Fibroblast of villous mesenchyme (primary cell): ENCODE results near the gene SOSTDC1. TPM values are rescaled to one million over a fixed set of nuclear protein-coding genes. Genes with fewer than 3 reads are reported as not detected.
A peak's percentile ranks its signal among the peaks of the same experiment; 100 is the strongest.

Experiments
- DNase-seq: peaks from one replicate; pipeline ENCODE4 v3.0.0-alpha.2; 2010; ENCODE audit warnings: low read depth
- H3K4me3 ChIP-seq: 2 replicates; pipeline ENCODE4 v1.5.1; 2011; ENCODE audit warnings: low read depth, mild to moderate bottlenecking, low read length
- CTCF ChIP-seq: IDR thresholded peaks from 2 replicates; pipeline ENCODE4 v1.5.1; 2012; ENCODE audit warnings: low read depth, mild to moderate bottlenecking, low read length; ENCODE audit not compliant: insufficient read depth
- total RNA-seq: library from RNA; depleted of rRNA; stranded (reverse); fragments of >200 nt; gene quantifications from 2 replicates; pipeline ENCODE4 v1.2.3, GENCODE V29; 2012

The SOSTDC1 gene
- total RNA-seq, 1 donor: not detected

GRCh38 chr7:16421333-16422102 is 44.0 kb downstream of the SOSTDC1 start, which contains the start of gene CRPPA:
TSS of gene CRPPA (minus strand) at chr7:16421538. CDS start at chr7:16421322, 216 bp downstream.
- peak within 1 kb of the TSS; percentile 63 for H3K4me3 ChIP-seq
- TF ChIP-seq CTCF: no peak
- no peak for DNase-seq

GRCh38 chr7:16420649-16421332 is 44.7 kb downstream of the SOSTDC1 start:
- TF ChIP-seq CTCF: peak; percentile 25
- peak; percentile 79 for DNase-seq
- H3K4me3 ChIP-seq: peak overlapping the region; percentile 63

GRCh38 chr7:16420329-16420648 is 45.2 kb downstream of the SOSTDC1 start:
- peak overlapping the region; percentile 63 for H3K4me3 ChIP-seq
- no peak for TF ChIP-seq CTCF
- DNase-seq: no peak

GRCh38 chr7:16419859-16420258 is 45.7 kb downstream of the SOSTDC1 start:
- H3K4me3 ChIP-seq: no peak overlapping the region

GRCh38 chr7:16419126-16419525 is 46.4 kb downstream of the SOSTDC1 start:
- no peak for TF ChIP-seq CTCF
- H3K4me3 ChIP-seq: no peak overlapping the region
- no peak for DNase-seq

More at GRCh38 chr7:16419859-16420258, 45.7 kb downstream of the SOSTDC1 start:
- DNase-seq: no peak
- TF ChIP-seq CTCF: no peak

GRCh38 chr7:16417906-16418305 is 47.6 kb downstream of the SOSTDC1 start:
- H3K4me3 ChIP-seq: no peak overlapping the region
- DNase-seq: no peak
- no peak for TF ChIP-seq CTCF
